Tongue (tissue), 2 donors: ENCODE data around the gene PWWP2B. TPM values are rescaled to one million over a fixed set of nuclear protein-coding genes. Genes with fewer than 3 reads are reported as not detected.

ENCODE experiments used
- DNase-seq: peaks from one replicate; pipeline ENCODE4 v3.0.0-alpha.2; 2015
- total RNA-seq: library from RNA; depleted of rRNA; stranded (reverse); fragments of >200 nt; gene quantifications from one replicate; pipeline ENCODE4 v1.2.3, GENCODE V29; 2014

Gene PWWP2B
- total RNA-seq, 1 donor from 2014 or later = 25.3 TPM

DNA sequence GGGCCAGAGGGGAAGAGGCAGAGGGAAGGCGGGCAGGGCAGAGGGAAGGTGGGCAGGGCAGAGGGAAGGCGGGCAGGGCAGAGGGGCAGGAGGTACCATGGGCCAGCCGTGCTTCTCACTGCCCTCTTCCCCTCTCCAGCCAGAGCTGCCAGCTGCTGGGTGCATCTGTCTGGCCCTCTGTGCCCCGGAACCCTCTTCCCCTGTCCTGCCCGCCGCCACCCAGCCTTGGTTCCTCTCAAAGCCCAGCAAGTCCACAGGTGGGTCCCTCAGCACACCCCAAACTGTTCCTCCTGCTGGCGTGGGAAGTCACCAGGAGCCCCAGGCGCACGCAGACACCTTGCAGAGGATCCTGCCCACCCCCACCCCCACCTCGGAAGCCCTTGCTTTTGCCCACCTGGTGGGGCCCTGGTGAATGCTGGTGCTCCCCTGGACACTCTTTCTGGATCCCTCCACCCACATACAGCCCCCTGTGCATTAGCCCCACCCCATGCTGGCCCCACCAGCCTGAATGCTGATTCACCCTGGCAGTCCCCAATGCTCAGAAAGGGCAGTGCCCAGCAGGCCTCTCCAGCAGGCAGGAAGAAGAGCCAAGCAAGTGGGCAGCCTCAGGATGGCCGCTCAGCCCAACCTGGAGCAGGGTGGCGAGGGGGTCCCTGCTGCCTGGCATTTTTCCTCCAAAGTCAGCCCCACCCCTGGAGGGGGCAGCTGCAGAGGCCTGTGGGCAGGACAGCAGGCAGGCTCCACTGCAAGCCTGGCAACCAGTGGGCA is 1.9 kb upstream of the PWWP2B start:
- DNase-seq = no peak

DNA sequence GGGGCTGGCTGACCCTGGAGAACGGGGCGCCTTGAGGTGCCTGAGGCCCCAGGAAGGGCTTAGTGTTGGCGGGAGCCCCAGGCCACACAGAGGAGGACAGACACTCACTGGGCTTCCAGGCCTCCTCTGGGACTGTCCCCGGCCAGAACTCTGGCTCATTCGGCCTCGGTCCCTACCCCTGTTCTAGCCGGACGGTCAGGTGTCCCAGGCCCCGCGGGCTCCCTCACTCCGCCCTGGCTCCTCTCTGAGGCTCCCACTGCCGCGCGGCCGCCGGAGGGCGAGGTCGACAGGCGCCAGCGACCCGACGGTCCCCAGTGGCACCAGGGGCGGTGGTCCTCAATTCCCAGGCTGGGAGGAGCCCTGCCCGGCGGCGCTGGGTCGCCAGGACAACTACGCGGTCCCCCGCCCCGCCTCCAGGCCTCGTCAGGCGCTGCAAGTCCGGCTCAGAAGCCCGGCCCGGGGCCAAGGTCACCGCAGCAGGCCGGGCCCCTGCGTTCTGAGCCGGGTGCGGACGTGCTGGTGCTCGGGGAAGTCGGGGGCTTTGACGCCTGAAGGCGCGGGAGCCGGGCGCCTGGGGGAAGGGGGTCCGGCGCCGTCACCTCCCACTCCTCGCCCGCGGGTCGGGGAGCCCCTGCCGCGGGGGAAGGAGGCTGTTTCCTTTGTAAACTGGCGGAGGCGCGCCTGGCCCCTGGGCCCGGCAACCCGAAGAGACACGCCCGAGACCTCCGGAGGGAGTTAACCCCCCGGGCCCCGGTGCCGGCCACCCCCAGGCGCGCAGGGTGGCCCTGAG is 1.1 kb upstream of the PWWP2B start:
- peak; percentile 63 for DNase-seq

- peak; percentile 78 for DNase-seq
These were observed 435 bp upstream of the PWWP2B start for GRCh38 chr10:132396494-132397035.

- DNase-seq = peak; percentile 59
These were observed 918 bp downstream of the PWWP2B start for GRCh38 chr10:132397671-132398565.

DNA sequence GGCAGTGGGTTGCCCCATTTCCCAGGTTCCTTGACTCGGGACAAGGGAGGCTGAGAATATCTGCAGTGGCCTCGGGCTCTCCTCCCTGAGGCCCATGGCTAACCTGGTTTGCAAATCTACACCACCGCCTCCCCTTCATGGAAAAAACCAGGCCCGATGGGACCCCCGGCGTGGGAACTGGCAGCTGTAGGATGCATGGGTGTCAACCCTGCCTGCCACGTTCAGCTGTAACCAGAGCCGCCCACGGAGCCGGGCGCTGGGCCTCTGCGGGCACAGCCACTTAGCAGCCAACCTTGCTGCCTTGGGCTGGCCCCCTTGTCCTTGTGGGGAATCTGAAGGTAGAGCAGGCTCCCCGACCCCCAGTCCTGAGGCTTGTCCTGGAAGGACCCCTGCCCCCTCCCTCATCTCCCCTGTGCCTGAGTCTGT is 1.6 kb downstream of the PWWP2B start:
- DNase-seq = peak; percentile 56

GRCh38 chr10:132399117-132400035 is 2.4 kb downstream of the PWWP2B start:
- DNase-seq = peak; percentile 41

GRCh38 chr10:132400041-132400546 is 3.1 kb downstream of the PWWP2B start:
- DNase-seq = no peak

- no peak for DNase-seq
These were observed 3.6 kb downstream of the PWWP2B start for GRCh38 chr10:132400547-132401151.

DNA sequence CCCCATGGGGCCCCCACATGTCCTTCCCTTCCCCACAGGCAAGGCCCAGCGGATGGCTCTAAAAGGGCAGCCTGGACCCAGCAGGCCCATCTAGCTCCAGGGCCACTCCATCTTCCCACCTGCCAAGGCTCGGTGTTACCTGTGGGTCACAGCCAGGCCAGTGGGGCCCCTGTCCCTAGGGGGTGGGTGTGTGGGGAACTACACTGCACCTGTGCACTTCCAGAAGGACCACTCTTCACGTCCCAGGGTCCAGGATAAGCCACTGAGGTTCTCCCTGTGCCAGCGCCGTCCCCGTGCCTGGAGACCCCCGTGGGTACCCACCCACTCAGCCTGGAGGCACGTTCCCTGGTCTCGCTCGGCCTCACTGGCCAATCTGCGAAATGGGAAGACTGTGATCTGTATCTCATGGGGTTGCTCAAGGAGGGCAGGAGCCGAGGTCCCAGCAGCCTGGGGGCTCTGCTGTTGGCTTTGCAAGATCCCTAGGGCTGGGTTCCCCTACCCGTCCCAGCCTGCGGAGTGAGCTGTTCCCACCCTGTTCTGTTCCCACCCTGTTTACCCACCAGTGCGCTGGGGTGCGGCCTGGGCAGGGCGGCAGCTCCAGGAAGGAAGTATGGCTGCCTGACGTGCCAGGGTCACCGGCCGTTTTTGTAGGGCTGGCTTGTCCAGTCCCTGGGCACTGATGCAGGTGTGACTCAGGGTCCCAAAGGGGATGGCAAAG is 4.6 kb downstream of the PWWP2B start:
- no peak for DNase-seq

- DNase-seq = no peak
These were observed 5.8 kb downstream of the PWWP2B start for GRCh38 chr10:132402781-132403241.

DNA sequence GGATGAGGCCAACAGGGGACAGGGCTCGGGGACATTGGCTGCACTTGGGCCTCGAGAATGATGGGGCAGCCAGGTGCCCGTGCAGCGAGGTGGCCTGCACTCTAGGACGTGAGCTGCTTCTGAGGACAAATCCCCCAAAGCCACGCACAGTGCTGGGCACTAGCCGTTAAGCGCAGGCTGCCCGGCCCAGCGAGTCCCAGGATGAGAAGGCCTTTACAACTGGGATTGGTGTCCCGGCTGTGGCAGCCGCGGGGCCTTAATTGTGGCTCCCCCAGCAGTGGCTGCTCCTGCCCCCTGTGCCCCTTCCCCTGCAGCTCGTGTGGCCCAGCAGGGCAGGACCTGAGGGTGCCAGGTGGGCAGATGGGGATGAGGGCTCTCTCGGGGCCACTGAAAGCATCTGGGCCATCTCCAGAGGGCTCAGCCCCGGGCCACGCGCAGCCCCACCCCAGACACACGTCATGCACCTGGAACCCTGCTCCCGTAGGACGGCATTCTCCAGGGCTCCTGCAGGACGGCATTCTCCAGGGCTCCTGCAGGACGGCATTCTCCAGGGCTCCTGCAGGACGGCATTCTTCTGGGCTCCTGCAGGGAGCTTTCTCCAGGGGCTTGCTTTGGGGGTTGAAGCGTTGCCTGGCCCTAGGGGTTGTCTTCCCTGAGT is 6.6 kb downstream of the PWWP2B start:
- DNase-seq = no peak

DNA sequence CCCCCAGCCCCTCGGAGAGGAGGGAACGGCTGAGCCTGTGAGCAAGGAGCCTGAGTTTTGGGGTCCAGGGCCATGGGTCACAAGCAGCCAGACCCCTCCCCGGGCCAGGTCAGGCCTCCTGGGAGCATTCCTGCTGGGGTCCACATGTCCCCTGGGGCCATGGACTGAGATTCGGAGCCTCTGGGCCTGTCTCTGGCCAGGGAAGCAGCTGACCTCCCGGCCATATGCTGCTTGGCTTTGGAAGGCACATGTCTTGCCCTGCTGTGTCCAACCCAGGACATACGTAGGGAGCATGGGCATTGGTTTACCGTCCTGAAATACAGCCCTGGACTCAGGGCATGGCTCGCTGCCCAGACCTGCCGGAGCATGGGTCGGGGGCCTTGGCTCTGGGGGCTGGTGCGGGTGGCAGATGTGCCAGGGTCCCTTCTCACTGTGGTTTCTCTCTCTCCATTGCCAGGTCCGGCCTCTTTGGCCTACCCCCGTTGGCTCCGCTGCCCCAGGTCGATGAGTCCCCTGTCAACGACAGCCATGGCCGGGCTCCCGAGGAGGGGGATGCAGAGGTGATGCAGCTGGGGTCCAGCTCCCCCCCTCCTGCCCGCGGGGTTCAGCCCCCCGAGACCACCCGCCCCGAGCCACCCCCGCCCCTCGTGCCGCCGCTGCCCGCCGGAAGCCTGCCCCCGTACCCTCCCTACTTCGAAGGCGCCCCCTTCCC is 7.3 kb downstream of the PWWP2B start:
- DNase-seq = no peak

DNA sequence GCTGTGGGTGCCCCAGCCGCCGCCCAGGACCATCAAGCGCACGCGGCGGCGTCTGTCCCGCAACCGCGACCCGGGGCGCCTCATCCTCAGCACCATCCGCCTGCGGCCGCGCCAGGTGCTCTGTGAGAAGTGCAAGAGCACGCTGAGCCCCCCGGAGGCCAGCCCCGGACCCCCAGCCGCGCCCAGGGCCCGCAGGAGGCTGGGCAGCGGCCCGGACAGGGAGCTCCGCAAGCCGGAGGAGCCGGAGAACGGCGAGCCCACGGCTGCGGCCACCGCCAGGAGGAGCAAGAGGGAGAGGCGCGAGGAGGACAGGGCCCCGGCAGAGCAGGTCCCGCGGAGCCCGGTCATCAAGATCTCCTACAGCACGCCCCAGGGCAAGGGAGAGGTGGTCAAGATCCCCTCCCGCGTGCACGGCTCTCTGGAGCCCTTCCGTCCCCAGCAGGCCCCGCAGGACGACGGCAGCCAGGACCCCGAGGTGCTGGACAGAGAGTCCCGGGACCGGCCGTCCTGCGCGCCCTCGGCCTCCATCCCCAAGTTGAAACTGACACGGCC is 8.0 kb downstream of the PWWP2B start:
- no peak for DNase-seq

- DNase-seq = no peak
These were observed 8.5 kb downstream of the PWWP2B start for GRCh38 chr10:132405463-132405991.

- no peak for DNase-seq
These were observed 9.2 kb downstream of the PWWP2B start for GRCh38 chr10:132406181-132406580.

GRCh38 chr10:132406750-132407149 is 9.8 kb downstream of the PWWP2B start:
- DNase-seq = no peak

GRCh38 chr10:132407243-132407746 is 10.3 kb downstream of the PWWP2B start:
- DNase-seq = no peak
